NCI-H82 treated with DMSO at 0.1 percent for 48 hours (cell line): ENCODE results near the gene KLHL42.
"Not testable (repeated sequence)": the region's sequence is repeated elsewhere in the genome, so short reads cannot be mapped to it uniquely, and the experiment has no call there.

Experiments used
- DNase-seq: peaks from one replicate; lab custom pipeline; 2025; ENCODE audit not compliant: unreplicated experiment; lab: John Stamatoyannopoulos, UW

Gene KLHL42

DNA sequence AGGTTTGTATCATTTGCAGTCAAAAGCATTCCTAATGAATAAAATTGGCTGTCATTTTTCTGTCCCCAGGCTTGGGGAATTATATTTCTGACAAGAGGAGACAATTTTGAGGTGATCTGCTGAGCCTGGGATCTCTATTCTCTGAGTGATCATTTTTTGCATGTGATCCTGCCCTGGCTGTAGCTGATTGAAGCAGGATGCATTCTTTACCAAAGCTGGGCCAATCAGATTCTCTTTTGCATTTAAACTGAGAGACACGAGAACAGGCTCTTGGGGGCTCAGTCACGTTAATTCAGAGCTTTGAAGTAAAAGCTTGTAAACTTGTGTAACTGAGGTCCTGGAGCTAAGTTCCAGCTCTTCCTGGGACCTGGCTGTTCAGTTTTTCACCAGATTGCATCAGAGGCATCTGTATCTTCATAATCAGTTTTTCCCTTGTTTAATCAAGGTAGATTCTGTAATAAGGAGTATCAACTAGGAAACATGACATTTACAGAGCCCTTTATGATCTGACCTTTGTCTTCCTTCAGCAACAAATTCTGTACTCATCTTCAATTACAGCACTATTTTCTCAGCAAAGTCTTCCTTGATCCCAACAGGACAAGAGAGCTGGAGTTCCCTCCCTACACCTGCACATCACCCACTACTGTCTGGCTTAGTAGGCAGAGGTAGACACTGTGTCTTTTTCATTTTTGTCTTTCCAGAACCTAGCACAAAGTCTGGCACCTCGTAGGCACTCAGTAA, 35.0 kb downstream of the KLHL42 start:
- DNase-seq: no peak

DNA sequence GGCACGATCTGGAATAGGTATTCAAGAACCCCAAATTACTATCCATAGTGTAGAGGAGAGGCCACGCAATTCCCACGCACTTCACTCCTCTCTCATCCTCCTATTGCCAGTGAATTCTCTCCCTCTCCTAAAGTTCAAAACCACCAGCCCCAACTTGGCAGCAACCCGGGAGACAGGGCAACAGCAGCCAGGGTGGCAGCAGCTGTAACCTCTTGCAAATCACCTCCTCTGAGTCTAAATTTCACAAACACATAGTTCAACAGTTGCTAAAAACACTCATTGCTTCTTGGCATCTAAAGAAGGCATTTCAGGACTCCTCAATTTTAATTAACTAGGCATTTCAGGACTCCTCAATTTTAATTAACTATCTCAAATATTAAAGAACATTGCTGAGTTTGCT, 37.7 kb downstream of the KLHL42 start:
- DNase-seq: no peak

DNA sequence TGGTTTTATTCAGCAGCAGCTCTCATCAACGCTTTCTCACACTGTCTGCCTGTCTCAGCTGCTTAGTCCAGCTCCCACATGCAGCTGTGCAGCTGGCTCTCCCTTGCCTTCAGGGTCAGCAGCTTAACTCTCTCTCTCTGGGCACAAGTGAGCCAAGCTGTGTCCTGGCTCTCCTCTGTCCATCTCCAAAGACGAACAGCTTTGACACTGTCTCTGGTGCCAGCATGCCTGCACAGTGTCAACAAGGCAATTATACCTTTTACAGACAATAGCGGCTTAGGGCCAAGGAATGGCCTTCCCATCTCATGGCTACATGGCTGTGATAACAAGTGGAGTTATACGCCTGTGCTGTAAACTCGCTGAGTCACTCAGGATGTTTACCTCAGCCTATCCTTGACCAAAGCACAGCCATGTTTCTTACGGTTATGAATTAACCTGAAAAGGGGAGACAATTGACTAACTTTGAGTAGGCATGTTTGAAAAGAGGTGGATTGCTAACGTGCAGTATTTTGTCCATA, 38.4 kb downstream of the KLHL42 start:
- no peak for DNase-seq

DNA sequence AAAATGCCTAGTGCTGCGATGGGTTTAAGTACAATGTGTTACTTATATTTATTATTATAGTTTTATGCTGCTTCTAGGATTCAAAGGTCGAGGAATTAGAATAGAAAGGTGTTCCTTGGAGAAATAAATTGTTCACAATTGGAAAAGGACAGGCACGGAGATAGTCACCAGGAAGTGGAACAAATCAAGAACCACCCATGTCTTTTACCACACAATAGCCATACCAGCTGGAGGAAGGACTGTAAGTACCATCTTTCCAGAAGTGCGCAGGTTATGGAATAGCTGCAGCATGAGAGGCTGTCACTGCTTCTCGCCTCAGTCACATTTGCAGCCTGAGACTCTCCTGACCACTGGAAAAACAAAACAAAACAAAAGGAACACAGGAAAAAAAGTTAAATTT, 40.5 kb downstream of the KLHL42 start:
- DNase-seq: no peak

DNA sequence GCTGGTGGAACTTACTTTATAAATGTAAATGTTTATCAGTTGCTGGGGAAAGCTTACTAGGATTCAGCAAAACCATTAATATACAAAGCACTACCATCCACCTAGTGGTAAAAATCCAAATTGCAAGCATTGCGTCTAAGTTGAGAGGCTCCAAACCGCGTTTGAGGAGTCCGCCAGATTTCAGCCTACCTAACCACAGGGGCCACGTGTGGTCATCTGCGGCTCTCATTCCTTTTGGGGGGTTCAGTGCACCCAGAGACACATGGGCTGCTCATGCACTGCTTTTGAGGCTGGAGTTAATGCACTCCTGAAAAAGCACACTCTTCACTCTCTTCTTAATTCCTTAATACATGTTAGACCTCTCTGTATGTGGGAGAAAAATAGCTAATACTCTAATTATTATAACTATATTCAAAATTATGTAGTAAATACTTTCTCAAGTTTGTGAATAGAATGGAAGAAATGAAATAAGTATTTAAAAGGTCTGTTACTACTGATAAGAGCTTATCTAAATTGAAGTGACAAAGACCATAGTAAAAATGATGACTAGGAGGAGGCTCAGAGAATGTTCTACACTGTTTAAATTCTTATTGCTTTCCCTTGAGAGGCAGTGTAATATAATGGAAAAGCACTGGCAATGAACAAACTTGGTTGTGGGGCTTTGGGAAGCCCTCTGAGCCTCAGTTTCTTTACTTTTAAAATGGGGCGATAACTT, 41.4 kb downstream of the KLHL42 start:
- DNase-seq: peak; percentile 19

DNA sequence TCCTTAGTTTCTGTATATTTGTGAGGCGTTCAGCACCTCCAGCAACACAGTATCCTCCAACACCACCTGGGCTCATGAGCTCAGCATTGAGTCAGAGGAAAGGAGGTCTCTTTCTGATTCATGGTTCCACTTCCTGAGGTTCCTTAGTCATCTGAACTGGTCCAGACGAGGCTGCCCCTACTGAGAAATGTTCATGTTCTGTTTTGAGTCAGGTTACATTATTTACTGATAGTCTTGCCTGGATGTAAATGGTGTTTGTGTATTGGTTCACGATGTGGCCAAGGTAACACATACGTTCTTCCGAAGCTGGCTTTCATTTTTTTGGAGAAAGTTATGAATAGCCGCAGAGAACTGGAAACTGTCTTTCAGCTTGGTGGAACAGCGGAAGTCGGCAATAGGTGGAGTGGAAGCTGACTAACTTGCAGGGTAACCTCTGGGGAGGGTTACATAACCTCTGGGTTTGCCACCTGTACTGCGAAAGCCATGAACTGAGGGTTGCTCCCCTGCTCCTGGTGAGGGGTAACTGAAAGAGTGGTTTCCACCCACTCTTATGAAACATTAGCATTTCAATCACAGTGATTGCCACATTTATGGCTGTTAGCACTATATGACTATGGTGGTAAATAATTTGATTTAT, 42.2 kb downstream of the KLHL42 start:
- DNase-seq: no peak

DNA sequence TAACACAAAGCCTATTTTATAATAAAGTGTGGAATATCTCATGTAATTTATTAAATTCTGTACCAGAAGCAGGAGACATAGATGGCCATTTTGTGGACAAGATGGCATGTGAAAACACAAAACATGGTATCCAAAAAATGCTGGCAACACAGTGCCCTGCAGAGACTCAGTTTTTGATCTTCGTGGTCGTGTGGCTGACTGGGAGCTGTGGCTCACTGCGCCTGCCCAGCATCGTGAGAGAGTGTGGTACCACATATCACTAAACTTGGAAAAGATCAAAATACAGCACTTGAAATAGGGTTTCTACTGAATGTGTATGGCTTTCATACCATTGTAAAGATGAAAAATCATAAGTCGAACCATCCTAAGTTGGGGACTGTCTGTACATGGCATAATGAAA, 43.0 kb downstream of the KLHL42 start:
- no peak for DNase-seq

DNA sequence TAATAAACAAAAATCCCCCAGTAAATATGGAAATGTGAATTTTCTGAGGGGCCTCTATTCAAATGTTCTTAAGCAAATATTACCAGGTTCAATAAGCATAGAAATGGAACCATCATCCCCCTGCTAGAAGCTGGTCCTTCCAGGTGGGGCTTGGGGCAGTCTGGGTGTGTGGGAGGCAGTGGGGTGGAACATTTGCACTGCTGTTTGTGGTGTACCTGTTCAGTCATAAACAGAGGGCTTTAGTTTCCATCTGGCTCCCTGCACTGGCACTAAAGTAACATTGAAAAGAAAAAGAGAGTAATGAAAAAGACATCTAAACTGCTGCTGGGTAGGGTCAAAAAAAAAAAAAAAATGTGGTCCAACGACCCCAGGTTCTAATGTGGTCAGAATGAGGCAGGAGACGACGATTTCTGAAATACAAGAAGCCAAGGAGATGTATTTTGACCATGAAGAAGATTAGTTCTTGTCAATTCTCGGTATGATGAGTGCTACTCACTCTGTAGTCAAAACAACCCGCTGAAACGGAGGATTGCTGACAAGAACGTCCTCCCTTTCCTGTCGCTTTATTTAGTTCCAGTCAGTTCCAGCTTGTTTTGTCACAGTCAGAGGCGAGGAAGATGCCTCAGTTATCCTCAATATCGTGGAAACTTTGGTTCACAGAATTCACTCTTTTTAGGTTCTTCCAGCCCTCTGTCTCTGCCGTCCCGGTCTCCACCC, 44.3 kb downstream of the KLHL42 start:
- DNase-seq: no peak

DNA sequence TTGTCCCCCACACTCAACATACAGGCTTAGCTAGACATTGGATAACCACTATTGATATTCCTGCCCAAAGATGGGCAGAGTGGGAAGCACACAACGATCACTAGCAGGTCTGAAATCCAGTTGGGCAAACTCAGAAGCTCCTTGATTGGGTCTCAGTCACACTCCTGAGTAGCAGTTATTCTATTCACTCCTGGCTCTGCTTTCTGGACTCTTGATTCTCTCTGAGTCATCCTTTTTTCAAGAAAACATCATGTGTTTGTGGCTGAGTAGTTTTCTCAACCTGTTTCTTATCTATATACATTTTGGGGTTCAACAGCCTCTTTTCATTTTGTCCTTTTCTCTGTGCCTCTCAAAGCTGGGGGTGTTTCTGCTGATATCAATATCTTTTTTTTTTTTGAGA, 46.0 kb downstream of the KLHL42 start:
- DNase-seq: no peak

DNA sequence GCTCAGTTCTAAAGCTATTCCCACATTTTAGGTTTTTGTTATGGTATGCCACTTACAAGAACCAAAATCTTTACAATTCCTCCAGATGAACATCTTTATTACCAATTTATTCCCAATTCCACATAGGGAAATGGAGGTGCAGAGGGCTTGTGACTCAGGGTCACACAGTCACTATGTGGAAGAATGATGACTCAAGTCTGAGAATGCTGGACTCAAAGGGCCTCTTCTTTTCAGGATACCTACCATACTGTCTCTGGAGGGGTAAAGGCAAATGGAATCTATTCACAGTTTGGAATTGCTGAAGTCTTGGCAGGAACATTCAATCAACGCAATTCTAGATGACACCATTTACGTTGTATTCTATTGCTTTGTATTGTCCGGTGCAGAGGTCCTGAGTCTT, 48.2 kb downstream of the KLHL42 start:
- no peak for DNase-seq

DNA sequence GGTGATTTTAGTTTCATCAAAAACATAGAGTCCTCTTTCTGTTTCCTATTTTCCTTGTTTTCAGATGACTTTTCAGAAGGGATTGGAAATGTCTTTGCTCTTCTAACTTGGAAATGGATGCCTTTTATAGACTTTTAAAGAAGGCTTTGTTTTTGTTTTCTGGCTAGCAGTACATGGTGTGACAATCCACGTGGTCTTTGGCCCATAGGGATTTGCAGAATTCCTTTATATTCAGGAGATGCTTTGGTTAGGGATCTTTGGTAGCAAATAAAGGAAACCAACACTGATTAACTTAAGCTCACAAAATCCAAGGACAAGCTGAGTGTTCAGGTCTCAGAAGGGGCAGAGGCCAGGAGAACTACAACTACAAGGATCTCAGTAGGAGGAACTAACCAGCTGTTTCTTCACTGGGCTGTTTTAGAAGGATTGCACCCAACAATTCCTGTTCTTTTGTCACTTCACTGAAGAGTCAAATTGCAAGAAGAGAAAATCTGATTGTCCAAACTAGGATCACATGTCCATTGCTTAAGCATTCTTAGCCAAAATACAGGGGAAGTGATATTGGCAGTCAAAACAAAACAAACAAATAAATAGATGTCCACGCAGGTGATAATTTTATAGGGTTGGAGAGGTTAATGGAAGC, 58.6 kb downstream of the KLHL42 start:
- DNase-seq: no peak

DNA sequence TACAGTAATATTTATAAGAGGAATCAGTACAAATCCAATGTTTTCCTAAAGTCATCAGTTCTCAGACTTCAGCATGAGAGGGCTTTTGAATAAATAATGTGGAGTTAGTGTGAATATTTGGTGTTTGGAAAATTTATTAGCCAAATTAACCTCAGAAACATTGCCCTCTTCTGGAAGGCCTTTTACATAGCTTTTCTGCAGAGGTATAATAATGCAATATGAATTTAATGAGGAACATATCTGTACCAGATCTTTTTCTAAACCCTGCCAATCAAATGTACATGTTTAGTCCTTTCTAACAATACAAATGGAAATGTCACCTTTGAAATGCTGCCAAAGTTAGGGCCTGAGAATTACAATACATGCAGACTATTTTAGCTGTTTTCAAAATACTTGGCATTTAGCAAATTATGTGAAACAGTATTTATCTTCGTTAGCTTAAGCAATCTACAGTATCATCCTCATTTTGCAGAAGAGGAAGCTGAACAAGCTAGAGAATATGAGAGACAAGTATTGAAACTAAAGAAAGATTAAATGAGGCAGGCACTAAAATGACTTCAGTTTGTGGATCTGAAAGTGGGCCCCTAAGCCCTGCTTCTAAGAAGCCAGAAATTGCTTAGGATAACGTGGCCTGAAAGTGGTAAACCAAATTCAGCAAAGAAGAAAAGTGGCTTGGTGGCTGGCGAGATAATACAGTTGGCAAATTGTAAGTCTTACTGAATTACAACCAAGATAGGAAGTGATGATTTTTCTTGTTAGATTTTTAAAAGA, 60.4 kb downstream of the KLHL42 start:
- no peak for DNase-seq

DNA sequence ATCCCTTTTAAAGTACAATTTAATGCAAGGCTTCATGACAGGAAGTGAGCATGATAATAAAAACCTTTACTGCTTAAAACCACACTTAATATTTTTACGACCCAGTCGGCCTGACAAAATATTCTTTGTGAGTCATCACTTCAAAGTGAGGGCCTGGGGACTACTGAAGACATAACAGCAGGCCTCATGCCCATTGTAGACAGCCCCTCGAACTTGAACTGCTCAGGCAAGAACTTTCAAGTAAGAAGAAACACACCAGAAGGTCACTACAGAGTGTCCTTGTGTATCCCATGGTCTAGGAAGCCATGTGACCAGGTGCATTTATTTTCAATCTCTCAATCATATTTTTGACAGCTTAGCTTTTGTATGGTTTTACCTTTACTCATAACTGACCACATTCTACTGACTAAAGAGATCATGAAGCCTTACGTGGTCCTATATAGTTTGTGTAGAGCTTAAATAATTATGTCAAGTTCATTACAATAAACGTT, 61.4 kb downstream of the KLHL42 start:
- no peak for DNase-seq

DNA sequence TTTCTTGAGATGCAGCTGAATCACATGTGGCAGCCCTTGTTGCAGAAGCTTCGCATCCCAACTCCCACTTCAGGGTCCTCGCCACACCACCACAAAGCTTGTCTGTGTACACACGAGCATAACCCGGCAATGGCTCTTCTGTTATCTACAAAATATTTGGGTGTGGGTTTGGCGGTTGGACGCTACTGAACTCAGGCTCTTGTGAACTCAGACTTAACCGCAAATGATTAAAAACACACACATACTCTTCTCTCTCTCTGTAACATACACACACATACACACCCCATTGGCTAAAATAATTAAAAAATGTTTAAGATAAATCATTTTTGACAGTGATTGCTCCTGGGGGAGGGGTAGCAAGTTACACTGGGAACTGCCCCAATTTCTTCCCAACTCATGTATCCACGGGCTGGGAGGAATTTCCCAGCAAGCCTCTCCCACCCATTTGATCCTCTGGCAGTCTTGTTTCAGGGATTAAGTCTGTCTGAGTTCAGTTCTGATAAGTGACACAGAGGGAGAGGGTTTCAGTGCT, 63.7 kb downstream of the KLHL42 start:
- DNase-seq: no peak

DNA sequence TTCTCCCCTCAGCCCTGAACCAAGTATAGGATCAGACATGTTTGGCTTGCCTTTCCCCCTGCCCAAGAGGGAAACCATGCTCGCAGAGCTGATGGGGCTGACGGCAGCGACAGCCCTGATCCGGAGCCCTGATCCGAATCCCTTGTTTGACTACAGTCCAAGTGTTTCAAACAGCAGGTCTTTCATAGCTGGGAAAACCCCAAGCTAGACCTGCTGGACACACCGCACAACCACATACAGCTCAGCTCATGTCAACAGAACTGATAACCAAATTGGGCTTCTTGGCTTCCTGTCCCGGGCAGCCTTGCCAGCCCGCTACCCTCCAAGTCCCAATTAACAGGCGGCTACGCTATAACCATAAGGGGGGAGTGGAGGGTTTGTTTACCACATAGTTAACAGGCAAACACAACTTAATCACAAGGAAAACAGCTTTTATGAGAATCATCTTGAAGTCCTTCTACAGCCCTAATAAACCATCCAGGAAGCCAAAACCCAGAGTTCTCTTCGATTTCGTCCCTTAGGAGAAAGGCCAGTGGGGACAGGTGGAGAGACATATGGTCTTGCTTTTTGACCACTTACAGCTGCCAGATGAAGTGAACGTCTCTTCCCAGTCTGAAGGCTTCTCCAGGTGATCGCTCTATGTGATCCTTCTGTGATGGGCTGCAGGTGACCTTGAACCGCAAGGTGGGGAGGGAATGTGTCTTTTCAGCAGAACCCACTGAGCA, 64.5 kb downstream of the KLHL42 start:
- DNase-seq: no peak

DNA sequence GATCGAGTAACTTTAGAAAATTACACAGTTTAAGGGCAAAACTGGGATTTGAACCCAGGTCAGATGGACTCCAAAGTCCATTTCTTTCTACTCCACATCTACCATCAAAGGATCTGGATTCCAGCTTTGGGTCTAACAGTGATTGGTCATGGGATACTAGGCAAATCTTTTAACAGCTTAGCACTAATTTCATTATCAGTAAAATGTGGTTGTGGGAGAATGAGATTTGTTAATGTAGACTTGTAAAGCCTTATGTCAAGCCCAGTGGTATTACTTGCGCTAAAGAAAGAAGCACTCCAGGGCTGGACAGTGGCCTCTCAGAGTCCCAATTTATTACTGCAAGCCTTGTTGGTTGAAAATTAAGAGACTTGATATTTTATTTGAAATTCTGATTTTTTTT, 65.2 kb downstream of the KLHL42 start:
- peak; percentile 73 for DNase-seq

DNA sequence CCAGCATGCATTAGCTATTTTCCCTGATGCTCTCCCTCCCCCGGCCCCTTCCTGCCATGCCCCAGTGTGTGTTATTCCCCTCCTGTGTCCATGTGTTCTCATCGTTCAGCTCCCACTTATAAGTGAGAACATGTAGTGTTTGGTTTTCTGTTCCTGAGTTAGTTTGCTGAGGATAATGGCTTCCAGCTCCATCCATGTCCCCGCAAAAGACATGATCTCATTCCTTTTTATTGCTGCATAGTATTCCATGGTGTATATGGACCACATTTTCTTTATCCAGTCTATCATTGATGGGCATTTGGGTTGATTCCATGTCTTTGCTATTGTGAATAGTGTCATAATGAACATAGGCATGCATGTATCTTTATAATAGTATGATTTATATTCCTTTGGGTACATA, 65.7 kb downstream of the KLHL42 start:
- not testable (repeated sequence) for DNase-seq

DNA sequence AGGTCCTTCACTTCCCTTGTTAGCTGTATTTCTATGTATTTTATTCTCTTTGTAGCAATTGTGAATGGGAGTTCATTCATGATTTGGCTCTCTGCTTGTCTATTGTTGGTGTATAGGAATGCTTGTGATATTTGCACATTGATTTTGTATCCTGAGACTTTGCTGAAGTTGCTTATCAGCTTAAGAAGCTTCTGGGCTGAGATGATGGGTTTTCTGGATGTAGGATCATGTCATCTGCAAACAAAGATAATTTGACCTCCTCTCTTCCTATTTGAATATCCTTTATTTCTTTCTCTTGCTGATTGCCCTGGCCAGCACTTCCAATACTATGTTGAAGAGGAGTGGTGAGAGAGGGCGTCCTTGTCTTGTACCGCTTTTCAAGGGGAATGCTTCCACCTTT, 67.3 kb downstream of the KLHL42 start:
- DNase-seq: not testable (repeated sequence)

DNA sequence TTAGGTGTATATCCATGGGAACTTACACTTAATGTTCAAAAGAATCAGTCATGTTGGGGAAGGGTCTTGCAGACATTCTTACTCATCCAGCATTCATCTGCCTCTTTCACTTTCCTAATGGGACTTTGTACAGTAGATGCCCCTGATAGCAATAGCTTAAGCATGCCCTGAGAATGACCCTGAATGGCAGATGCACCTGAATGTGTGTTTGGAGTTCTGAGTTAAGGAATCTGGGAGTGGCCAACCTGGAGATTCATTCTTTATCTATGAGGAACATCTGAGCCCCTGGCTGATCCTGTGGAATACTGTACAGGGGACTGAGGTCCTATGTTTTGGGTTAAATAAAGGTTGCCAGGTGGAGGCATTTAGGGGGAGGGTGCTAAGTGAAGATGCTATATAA, 71.3 kb downstream of the KLHL42 start:
- no peak for DNase-seq
